Measurements from ENCODE around the gene ICAM4.

The ICAM4 gene

DNA sequence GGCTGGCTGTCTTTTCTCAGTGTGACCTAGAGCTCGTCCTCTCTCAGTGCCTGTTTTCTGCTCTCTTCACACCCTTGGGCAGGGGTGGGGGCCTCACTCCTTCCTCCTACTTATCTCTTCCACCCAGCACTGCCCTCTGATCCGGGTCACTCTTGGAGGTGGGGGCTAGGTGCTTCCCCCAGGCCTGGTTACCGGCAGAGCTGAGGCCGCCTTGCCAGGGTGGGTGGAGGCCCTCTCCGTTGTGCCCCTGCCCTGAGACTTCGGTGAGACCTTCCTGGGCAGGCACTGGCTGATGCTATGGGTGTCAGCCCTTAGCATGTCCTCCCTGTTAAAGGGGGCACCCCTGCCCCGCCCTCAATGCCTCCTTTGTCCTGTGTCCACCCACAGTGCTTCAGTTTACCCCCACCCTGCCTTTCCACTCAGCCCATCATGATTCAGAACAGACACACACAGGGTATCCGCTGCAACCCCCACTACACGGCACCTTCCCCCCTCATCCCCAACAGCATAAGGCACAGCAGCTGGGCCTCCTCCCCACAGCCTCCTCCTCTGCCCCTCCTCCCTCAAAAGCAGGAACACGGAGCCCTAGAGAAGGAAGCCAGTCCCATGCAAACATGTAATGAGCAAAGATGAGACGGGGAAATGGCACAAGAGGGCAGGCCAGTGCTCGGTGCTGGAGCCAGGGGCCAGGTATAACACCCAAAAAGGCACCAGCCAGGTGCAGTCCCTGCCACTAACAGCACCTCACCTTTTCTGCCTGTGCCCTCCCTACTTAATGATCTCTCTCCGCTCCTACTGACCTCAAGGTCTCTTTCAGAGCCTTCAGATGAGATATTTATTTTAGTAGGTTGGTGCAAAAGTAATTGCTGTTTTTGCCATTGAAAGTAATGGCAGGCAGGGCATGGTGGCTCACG, 13.0 kb downstream of the ICAM4 start:
- Histone ChIP-seq H3K27ac (ENCODE audit: low read length, poor library complexity, severe bottlenecking) (no peak overlapping the region), H3K18ac (ENCODE audit: low read depth in 1 of 2, low read length in 2 of 2) (no peak overlapping the region), H3K4me2 (ENCODE audit: low read length, poor library complexity, severe bottlenecking) (no peak overlapping the region), H3K9me3 (ENCODE audit: control insufficient read depth, low read length) (no peaks in the 10 kb centered on the region), H2AFZ (ENCODE audit: low read depth, low read length) (no peak overlapping the region), H3K27me3 (ENCODE audit: control insufficient read depth in 1 of 2, insufficient read depth in 1 of 2, low read length in 2 of 2) (peaks cover 20 to 36% of the 10 kb centered on the region in 2 experiments), H3K4me1 (ENCODE audit: control insufficient read depth, insufficient read depth, low read depth, low read length) (peaks cover 14% of the 10 kb centered on the region), H4K91ac (ENCODE audit: low read length) (no peak overlapping the region), H3K79me1 (replicated peaks; ENCODE audit: low read length, poor library complexity, severe bottlenecking) (no peaks in the 10 kb centered on the region), H4K8ac (ENCODE audit: low read length) (no peak overlapping the region), H3K23ac (ENCODE audit: low read length in 2 of 2) (no peak overlapping the region), H2BK5ac (ENCODE audit: low read depth, low read length, poor library complexity, severe bottlenecking) (no peak overlapping the region), H2BK15ac (ENCODE audit: low read depth, poor library complexity, severe bottlenecking) (no peak overlapping the region), H3K4ac (ENCODE audit: low read depth in 1 of 2, low read length in 2 of 2) (no peak overlapping the region), H3K14ac (ENCODE audit: low read length in 2 of 2) (no peak overlapping the region), H3K4me3 (ENCODE audit: insufficient read depth in 1 of 2, low read depth in 1 of 2, low read length in 2 of 2) (no peak overlapping the region), H2BK12ac (ENCODE audit: low read length in 2 of 2) (no peak overlapping the region), H2BK120ac (ENCODE audit: low read depth, low read length) (no peak overlapping the region), H3K36me3 (ENCODE audit: control insufficient read depth in 1 of 2, insufficient read depth in 2 of 2, low read depth in 1 of 2, low read length in 2 of 2) (peaks cover 0 to 9% of the 10 kb centered on the region in 2 experiments), H3K9ac (ENCODE audit: low read length) (no peak overlapping the region), H2AK5ac (ENCODE audit: low read length, severe bottlenecking) (no peak overlapping the region)
- DNase-seq = no peak
- 67% methylated on average over 13 of the region's 14 CpGs for WGBS

GRCh38 chr19:10305139-10305806, 18.5 kb downstream of the ICAM4 start:
- DNase-seq = no peak
- no peak overlapping the region for H4K8ac ChIP-seq (ENCODE audit: low read length)
- H3K36me3 ChIP-seq (ENCODE audit: control insufficient read depth in 1 of 2, insufficient read depth in 2 of 2, low read depth in 1 of 2, low read length in 2 of 2) = peaks cover 6 to 34% of the 10 kb centered on the region in 2 experiments
- H3K9me3 ChIP-seq (ENCODE audit: control insufficient read depth, low read length) = no peaks in the 10 kb centered on the region
- no peak overlapping the region for H3K23ac ChIP-seq (ENCODE audit: low read length in 2 of 2)
- no peak overlapping the region for H3K27ac ChIP-seq (ENCODE audit: low read length, poor library complexity, severe bottlenecking)
- H3K18ac ChIP-seq (ENCODE audit: low read depth in 1 of 2, low read length in 2 of 2) = no peak overlapping the region
- no peak overlapping the region for H4K91ac ChIP-seq (ENCODE audit: low read length)
- H3K79me1 ChIP-seq (replicated peaks; ENCODE audit: low read length, poor library complexity, severe bottlenecking) = no peaks in the 10 kb centered on the region
- H2BK120ac ChIP-seq (ENCODE audit: low read depth, low read length) = no peak overlapping the region
- peaks cover 0 to under 1% of the 10 kb centered on the region in 2 experiments for H3K27me3 ChIP-seq (ENCODE audit: control insufficient read depth in 1 of 2, insufficient read depth in 1 of 2, low read length in 2 of 2)
- H3K4me1 ChIP-seq (ENCODE audit: control insufficient read depth, insufficient read depth, low read depth, low read length) = no peaks in the 10 kb centered on the region
- no peak overlapping the region for H2BK5ac ChIP-seq (ENCODE audit: low read depth, low read length, poor library complexity, severe bottlenecking)
- no peak overlapping the region for H3K4ac ChIP-seq (ENCODE audit: low read depth in 1 of 2, low read length in 2 of 2)
- no peak overlapping the region for H3K9ac ChIP-seq (ENCODE audit: low read length)
- peak overlapping the region; percentile 37 for H2BK15ac ChIP-seq (ENCODE audit: low read depth, poor library complexity, severe bottlenecking)
- no peak overlapping the region for H3K4me2 ChIP-seq (ENCODE audit: low read length, poor library complexity, severe bottlenecking)
- 86% methylated on average over 17 of the region's 17 CpGs for WGBS
- no peak overlapping the region for H2BK12ac ChIP-seq (ENCODE audit: low read length in 2 of 2)
- H2AFZ ChIP-seq (ENCODE audit: low read depth, low read length) = no peak overlapping the region
- H3K14ac ChIP-seq (ENCODE audit: low read length in 2 of 2) = no peak overlapping the region
- no peak overlapping the region for H3K4me3 ChIP-seq (ENCODE audit: insufficient read depth in 1 of 2, low read depth in 1 of 2, low read length in 2 of 2)
- H2AK5ac ChIP-seq (ENCODE audit: low read length, severe bottlenecking) = no peak overlapping the region

DNA sequence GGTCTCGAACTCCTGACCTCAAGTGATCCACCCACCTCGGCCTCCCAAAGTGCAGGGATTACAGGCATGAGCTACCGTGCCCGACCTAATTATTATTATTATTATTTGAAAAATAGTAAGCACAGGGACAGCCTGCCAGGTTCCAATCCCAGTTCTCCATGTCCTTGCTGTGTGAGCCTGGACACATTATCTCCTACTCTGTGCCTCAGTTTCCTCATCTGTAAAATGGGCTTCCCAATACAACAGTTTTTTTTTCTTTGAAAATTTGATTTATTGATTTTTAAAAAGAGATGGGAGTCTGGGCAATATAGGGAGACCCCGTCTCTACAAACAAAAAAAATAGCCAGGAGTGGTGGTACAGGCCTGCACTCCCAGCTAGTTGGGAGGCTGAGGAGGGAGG, 19.6 kb downstream of the ICAM4 start:
- Histone ChIP-seq H3K4me1 (ENCODE audit: control insufficient read depth, insufficient read depth, low read depth, low read length) (peaks cover 2% of the 10 kb centered on the region), H3K9me3 (ENCODE audit: control insufficient read depth, low read length) (no peaks in the 10 kb centered on the region), H3K14ac (ENCODE audit: low read length in 2 of 2) (no peak overlapping the region), H3K27ac (ENCODE audit: low read length, poor library complexity, severe bottlenecking) (no peak overlapping the region), H3K18ac (ENCODE audit: low read depth in 1 of 2, low read length in 2 of 2) (no peak overlapping the region), H2BK12ac (ENCODE audit: low read length in 2 of 2) (no peak overlapping the region), H2AK5ac (ENCODE audit: low read length, severe bottlenecking) (no peak overlapping the region), H3K4me2 (ENCODE audit: low read length, poor library complexity, severe bottlenecking) (no peak overlapping the region), H3K79me1 (replicated peaks; ENCODE audit: low read length, poor library complexity, severe bottlenecking) (no peaks in the 10 kb centered on the region), H2BK5ac (ENCODE audit: low read depth, low read length, poor library complexity, severe bottlenecking) (no peak overlapping the region), H3K36me3 (ENCODE audit: control insufficient read depth in 1 of 2, insufficient read depth in 2 of 2, low read depth in 1 of 2, low read length in 2 of 2) (peaks cover 12 to 44% of the 10 kb centered on the region in 2 experiments), H4K8ac (ENCODE audit: low read length) (no peak overlapping the region), H3K23ac (ENCODE audit: low read length in 2 of 2) (no peak overlapping the region), H3K4me3 (ENCODE audit: insufficient read depth in 1 of 2, low read depth in 1 of 2, low read length in 2 of 2) (no peak overlapping the region), H3K27me3 (ENCODE audit: control insufficient read depth in 1 of 2, insufficient read depth in 1 of 2, low read length in 2 of 2) (no peaks in the 10 kb centered on the region), H2BK120ac (ENCODE audit: low read depth, low read length) (no peak overlapping the region), H2AFZ (ENCODE audit: low read depth, low read length) (no peak overlapping the region), H3K9ac (ENCODE audit: low read length) (no peak overlapping the region), H2BK15ac (ENCODE audit: low read depth, poor library complexity, severe bottlenecking) (no peak overlapping the region), H3K4ac (ENCODE audit: low read depth in 1 of 2, low read length in 2 of 2) (no peak overlapping the region), H4K91ac (ENCODE audit: low read length) (no peak overlapping the region)
- 94% methylated on average over 1 of the region's 5 CpGs for WGBS
- DNase-seq = no peak

DNA sequence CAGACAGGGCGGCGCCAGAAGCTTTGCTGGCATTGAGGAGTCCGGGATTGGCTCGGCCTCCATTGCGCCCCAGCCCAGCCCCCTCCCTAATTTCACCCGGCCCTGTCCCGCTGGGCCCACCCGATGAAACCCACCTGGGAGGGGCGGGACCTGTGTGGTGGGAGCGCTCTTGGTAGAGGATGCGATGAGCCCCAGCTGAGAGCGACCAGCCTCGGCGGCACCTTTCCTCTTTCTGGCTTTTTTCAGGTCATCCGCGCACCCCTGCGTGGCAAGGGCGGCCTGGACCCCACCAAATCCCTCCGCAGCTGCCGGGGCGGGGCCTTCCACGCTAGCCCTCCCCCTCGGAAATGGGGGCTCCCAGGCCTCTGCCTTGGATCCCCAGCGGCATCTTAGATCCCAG, 22.7 kb downstream of the ICAM4 start, which contains the start of gene ZGLP1:
Gene ZGLP1 (minus strand): TSS at position 393 of the 400 bp plus-strand sequence.
- Histone ChIP-seq H3K79me1 (replicated peaks; ENCODE audit: low read length, poor library complexity, severe bottlenecking) (peaks cover 9% of the 10 kb centered on the region), H3K4me3 (ENCODE audit: insufficient read depth in 1 of 2, low read depth in 1 of 2, low read length in 2 of 2) (no peak within 1 kb of the TSS), H3K36me3 (ENCODE audit: control insufficient read depth in 1 of 2, insufficient read depth in 2 of 2, low read depth in 1 of 2, low read length in 2 of 2) (peaks cover 16 to 38% of the 10 kb centered on the region in 2 experiments), H3K4me1 (ENCODE audit: control insufficient read depth, insufficient read depth, low read depth, low read length) (peaks cover 4% of the 10 kb centered on the region), H2BK12ac (ENCODE audit: low read length in 2 of 2) (no peak within 1 kb of the TSS), H2BK120ac (ENCODE audit: low read depth, low read length) (no peak within 1 kb of the TSS), H4K91ac (ENCODE audit: low read length) (no peak within 1 kb of the TSS), H2AFZ (ENCODE audit: low read depth, low read length) (no peak within 1 kb of the TSS), H3K23ac (ENCODE audit: low read length in 2 of 2) (no peak within 1 kb of the TSS), H3K4ac (ENCODE audit: low read depth in 1 of 2, low read length in 2 of 2) (no peak within 1 kb of the TSS), H2BK5ac (ENCODE audit: low read depth, low read length, poor library complexity, severe bottlenecking) (no peak within 1 kb of the TSS), H3K4me2 (ENCODE audit: low read length, poor library complexity, severe bottlenecking) (no peak within 1 kb of the TSS), H3K27ac (ENCODE audit: low read length, poor library complexity, severe bottlenecking) (no peak within 1 kb of the TSS), H3K9ac (ENCODE audit: low read length) (no peak within 1 kb of the TSS), H3K14ac (ENCODE audit: low read length in 2 of 2) (no peak within 1 kb of the TSS), H2BK15ac (ENCODE audit: low read depth, poor library complexity, severe bottlenecking) (no peak within 1 kb of the TSS), H3K9me3 (ENCODE audit: control insufficient read depth, low read length) (no peaks in the 10 kb centered on the region), H3K27me3 (ENCODE audit: control insufficient read depth in 1 of 2, insufficient read depth in 1 of 2, low read length in 2 of 2) (no peaks in the 10 kb centered on the region), H3K18ac (ENCODE audit: low read depth in 1 of 2, low read length in 2 of 2) (no peak within 1 kb of the TSS), H2AK5ac (ENCODE audit: low read length, severe bottlenecking) (no peak within 1 kb of the TSS), H4K8ac (ENCODE audit: low read length) (no peak within 1 kb of the TSS)
- DNase-seq = no peak
- 96% methylated on average over 23 of the region's 24 CpGs for WGBS
